Uterus (tissue), 4 donors: ENCODE data around the gene TRIM62. TPM values are rescaled to one million over a fixed set of nuclear protein-coding genes. Genes with fewer than 3 reads are reported as not detected.

ENCODE experiments used
- DNase-seq, 2 donors: peaks; one replicate each; pipeline ENCODE4 v3.0.0-alpha.2; 2019 to 2020
- H3K27ac ChIP-seq, 2 donors: fragments of 200-600 bp; sonication (generic); 1 replicate in 1 of 2; 2 replicates in 1 of 2; pipeline ENCODE4 v1.5.1; 2016 to 2018
- H3K27me3 ChIP-seq, 2 donors: fragments of 200-600 bp; sonication (generic); one replicate each; pipeline ENCODE4 v1.5.1; 2018 to 2019; ENCODE audit warnings: control low read depth in 1 of 2
- H3K36me3 ChIP-seq, 2 donors: fragments of 200-600 bp; sonication (generic); one replicate each; pipeline ENCODE4 v1.5.1; 2019; ENCODE audit warnings: control low read depth in 1 of 2
- H3K4me1 ChIP-seq, 2 donors: fragments of 200-600 bp; sonication (generic); one replicate each; pipeline ENCODE4 v1.5.1; 2018 to 2019; ENCODE audit warnings: control low read depth in 1 of 2
- H3K4me3 ChIP-seq, 2 donors: fragments of 200-600 bp; sonication (generic); 1 replicate in 1 of 2; 2 replicates in 1 of 2; pipeline ENCODE4 v1.5.1; 2018 to 2019; ENCODE audit warnings: mild to moderate bottlenecking in 1 of 2
- H3K9me3 ChIP-seq, 2 donors: fragments of 200-600 bp; sonication (generic); one replicate each; pipeline ENCODE4 v1.5.1; 2019; ENCODE audit warnings: control low read depth in 1 of 2
- CTCF ChIP-seq, 4 experiments: fragments of 200-600 bp in 2 of 4; fragments of 450-650 bp in 2 of 4; sonication (generic) in 2 of 4; IDR thresholded peaks; one replicate each; pipeline ENCODE4 v1.5.1; 2016 to 2019; ENCODE audit warnings: antibody characterized with exemption in 4 of 4, mild to moderate bottlenecking in 2 of 4, moderate library complexity in 1 of 4
- POLR2A ChIP-seq, 2 donors: fragments of 450-650 bp; IDR thresholded peaks; one replicate each; pipeline ENCODE4 v1.6.1; 2016; ENCODE audit warnings: antibody characterized with exemption in 2 of 2, mild to moderate bottlenecking in 1 of 2, moderate library complexity in 1 of 2
- intact Hi-C: fragments of 100-400 bp; cut with DNase I; formaldehyde crosslinking; loops from one replicate; pipeline ENCODE4 v1.15.1; 2023; ENCODE audit warnings: low total_unique reads
- total RNA-seq, 4 donors: library from RNA; depleted of rRNA in 3 of 4; stranded (reverse); fragments of >200 nt in 3 of 4; gene quantifications; one replicate each; pipeline versions ENCODE4 v1.1.0 to v1.2.4, GENCODE V29; 2014 to 2023
- donor health status: DM: yes; HTN: yes; CAD: no.

The TRIM62 gene
- total RNA-seq, 4 donors from 2014 or later, result 0.26 to 9.4 (median 1.4) TPM

GRCh38 chr1:33133478-33134105, 48.3 kb downstream of the TRIM62 start:
- Histone ChIP-seq H3K9me3 (no peaks in the 10 kb centered on the region), H3K36me3 (no peaks in the 10 kb centered on the region), H3K4me1 (no peaks in the 10 kb centered on the region), H3K27me3 (no peaks in the 10 kb centered on the region), H3K4me3 (no peak overlapping the region), H3K27ac (no peak overlapping the region)
- intact Hi-C loops, result no loop called here
- no peak for TF ChIP-seq POLR2A (IDR thresholded peaks at IDR 0.05)
- TF ChIP-seq CTCF (IDR thresholded peaks at IDR 0.05), result no peak
- DNase-seq, result no peak

- H3K36me3 ChIP-seq, result no peaks in the 10 kb centered on the region
- no peak for DNase-seq
- TF ChIP-seq CTCF (IDR thresholded peaks at IDR 0.05), result no peak
- TF ChIP-seq POLR2A (IDR thresholded peaks at IDR 0.05), result no peak
- H3K4me1 ChIP-seq, result no peaks in the 10 kb centered on the region
- intact Hi-C loops, result no loop called here
- H3K4me3 ChIP-seq, result no peak overlapping the region
- no peak overlapping the region for H3K27ac ChIP-seq
- no peaks in the 10 kb centered on the region for H3K9me3 ChIP-seq
- no peaks in the 10 kb centered on the region for H3K27me3 ChIP-seq
Observed at GRCh38 chr1:33132549-33132948, 49.3 kb downstream of the TRIM62 start.

GRCh38 chr1:33131191-33131590, 50.7 kb downstream of the TRIM62 start:
- H3K36me3 ChIP-seq, result no peaks in the 10 kb centered on the region
- intact Hi-C loops, result no loop called here
- DNase-seq, result no peak
- no peak overlapping the region for H3K4me3 ChIP-seq
- no peak overlapping the region for H3K27ac ChIP-seq
- no peaks in the 10 kb centered on the region for H3K27me3 ChIP-seq
- no peaks in the 10 kb centered on the region for H3K9me3 ChIP-seq
- TF ChIP-seq POLR2A (IDR thresholded peaks at IDR 0.05) (no peak), CTCF (IDR thresholded peaks at IDR 0.05) (no peak)
- peaks cover 0 to 4% of the 10 kb centered on the region in 2 donors for H3K4me1 ChIP-seq

- no peak overlapping the region for H3K4me3 ChIP-seq
- intact Hi-C loops, result no loop called here
- no peaks in the 10 kb centered on the region for H3K27me3 ChIP-seq
- H3K27ac ChIP-seq, result no peak overlapping the region
- TF ChIP-seq POLR2A (IDR thresholded peaks at IDR 0.05), result no peak
- no peak for TF ChIP-seq CTCF (IDR thresholded peaks at IDR 0.05)
- H3K36me3 ChIP-seq, result no peaks in the 10 kb centered on the region
- no peak for DNase-seq
- H3K4me1 ChIP-seq, result peaks cover 0 to 7% of the 10 kb centered on the region in 2 donors
- H3K9me3 ChIP-seq, result no peaks in the 10 kb centered on the region
Observed at GRCh38 chr1:33130297-33130696, 51.5 kb downstream of the TRIM62 start.

- intact Hi-C loops, result no loop called here
- H3K36me3 ChIP-seq, result no peaks in the 10 kb centered on the region
- peaks cover 0 to 7% of the 10 kb centered on the region in 2 donors for H3K4me1 ChIP-seq
- H3K9me3 ChIP-seq, result no peaks in the 10 kb centered on the region
- H3K27me3 ChIP-seq, result no peaks in the 10 kb centered on the region
- TF ChIP-seq POLR2A (IDR thresholded peaks at IDR 0.05) (no peak), CTCF (IDR thresholded peaks at IDR 0.05) (no peak)
- no peak for DNase-seq
- H3K4me3 ChIP-seq, result no peak overlapping the region
- H3K27ac ChIP-seq, result peak overlapping the region in 1 of 2 donors; percentile 81
Observed at GRCh38 chr1:33128781-33129180, 53.1 kb downstream of the TRIM62 start.
